Activated CD4-positive, alpha-beta T cell treated with anti-CD3 and anti-CD28 coated beads, Interleukin-2, amount 50 U/mL, for 4 hours (primary cell): ENCODE results near the gene DDX51.
A peak's percentile ranks its signal among the peaks of the same experiment; 100 is the strongest.
"Not testable (repeated sequence)": the region's sequence is repeated elsewhere in the genome, so short reads cannot be mapped to it uniquely, and the experiment has no call there.

Experiments
- DNase-seq, 2 experiments: peaks; one replicate each; pipeline ENCODE4 v3.0.0-alpha.2; 2020

DDX51 gene

GRCh38 chr12:132152953-132153352 is 8.8 kb upstream of the DDX51 start:
- no peak for DNase-seq

- no peak for DNase-seq
Observed at GRCh38 chr12:132152411-132152821, 8.3 kb upstream of the DDX51 start.

- DNase-seq: no peak
Observed at GRCh38 chr12:132151766-132152410, 7.8 kb upstream of the DDX51 start.

- DNase-seq: no peak
Observed at GRCh38 chr12:132151145-132151765, 7.1 kb upstream of the DDX51 start.

- no peak for DNase-seq
Observed at GRCh38 chr12:132150780-132151144, 6.6 kb upstream of the DDX51 start.

GRCh38 chr12:132149526-132149925 is 5.4 kb upstream of the DDX51 start:
- not testable (repeated sequence) for DNase-seq

- DNase-seq: no peak
Observed at GRCh38 chr12:132148368-132149045, 4.4 kb upstream of the DDX51 start.

GRCh38 chr12:132147423-132148367 is 3.6 kb upstream of the DDX51 start:
- DNase-seq: no peak

GRCh38 chr12:132146772-132147422 is 2.8 kb upstream of the DDX51 start:
- DNase-seq: no peak

- DNase-seq: no peak
Observed at GRCh38 chr12:132146098-132146497, 2.0 kb upstream of the DDX51 start.

GRCh38 chr12:132145334-132145733 is 1.2 kb upstream of the DDX51 start:
- no peak for DNase-seq

GRCh38 chr12:132144810-132145168 is 670 bp upstream of the DDX51 start:
- DNase-seq: no peak

- peak; percentile 19 to 37 for DNase-seq
Observed at GRCh38 chr12:132143336-132144071, 615 bp downstream of the DDX51 start.

- no peak for DNase-seq
Observed at GRCh38 chr12:132142679-132143335, 1.3 kb downstream of the DDX51 start.

- no peak for DNase-seq
Observed at GRCh38 chr12:132141976-132142678, 2.0 kb downstream of the DDX51 start.

- no peak for DNase-seq
Observed at GRCh38 chr12:132140918-132141841, 2.9 kb downstream of the DDX51 start.

- DNase-seq: no peak
Observed at GRCh38 chr12:132140501-132140900, 3.6 kb downstream of the DDX51 start.

GRCh38 chr12:132139912-132140311 is 4.2 kb downstream of the DDX51 start:
- no peak for DNase-seq
